HG03460 (cell line): Measurements from ENCODE around the gene RASA2.
"Not testable (repeated sequence)": the region's sequence is repeated elsewhere in the genome, so short reads cannot be mapped to it uniquely, and the experiment has no call there.

Source experiments
- ATAC-seq: cut with Tn5 transposase; IDR thresholded peaks from one replicate; pipeline ENCODE4 v1.9.1; 2021; ENCODE audit not compliant: unreplicated experiment

Gene RASA2

DNA sequence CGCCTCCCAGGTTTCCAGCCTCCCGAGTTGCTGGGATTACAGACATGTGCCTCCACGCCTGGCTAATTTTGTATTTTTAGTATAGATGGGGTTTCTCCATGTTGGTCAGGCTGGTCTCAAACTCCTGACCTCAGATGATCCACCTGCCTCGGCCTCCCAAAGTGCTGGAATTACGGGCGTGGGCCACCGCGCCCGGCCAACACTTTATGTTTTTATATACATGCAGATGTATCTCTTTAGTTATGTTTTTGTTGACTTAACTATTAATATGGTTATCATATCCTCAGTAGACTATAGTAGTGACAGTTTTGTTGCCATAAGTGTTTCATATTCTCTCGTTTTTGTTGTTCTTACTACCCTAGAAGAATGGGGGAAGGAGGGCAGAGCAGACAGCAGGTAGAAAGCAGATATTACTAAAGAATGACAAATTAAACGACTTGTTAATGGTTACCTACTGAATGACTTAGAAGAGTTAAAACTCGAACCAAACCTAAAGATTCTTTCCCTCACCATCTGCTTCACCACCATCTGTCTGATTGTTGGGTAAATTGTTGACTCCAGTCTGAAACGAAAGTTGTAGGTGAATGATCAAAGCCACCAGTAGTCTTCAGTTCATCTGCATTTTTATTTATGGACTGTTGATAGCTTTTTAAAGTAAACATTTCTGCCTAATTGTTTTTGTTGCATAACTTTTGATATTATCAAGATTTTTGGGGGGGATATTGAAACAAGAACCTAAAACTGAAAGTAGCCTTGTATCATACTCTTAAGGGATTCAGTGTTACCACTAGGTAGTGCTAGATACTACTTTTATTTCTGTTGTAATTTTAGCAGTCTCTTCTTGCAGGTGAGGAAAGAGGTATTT lies 89.3 kb downstream of the RASA2 start:
- no peak for ATAC-seq

DNA sequence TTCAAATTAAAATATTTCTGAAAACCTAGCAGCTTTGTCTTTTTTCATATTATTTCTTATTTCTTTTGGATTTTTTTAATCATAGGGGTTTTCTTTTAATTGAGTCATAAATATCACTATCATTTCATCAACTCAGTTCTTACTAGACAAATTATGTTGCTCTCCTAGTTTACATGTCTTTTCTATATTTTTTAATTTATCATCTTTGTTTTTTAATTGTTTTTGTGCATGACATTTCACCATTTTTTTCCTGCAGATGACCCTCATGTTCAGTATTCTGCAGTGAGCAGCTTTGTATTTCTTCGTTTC lies 89.9 kb downstream of the RASA2 start:
- ATAC-seq: no peak

DNA sequence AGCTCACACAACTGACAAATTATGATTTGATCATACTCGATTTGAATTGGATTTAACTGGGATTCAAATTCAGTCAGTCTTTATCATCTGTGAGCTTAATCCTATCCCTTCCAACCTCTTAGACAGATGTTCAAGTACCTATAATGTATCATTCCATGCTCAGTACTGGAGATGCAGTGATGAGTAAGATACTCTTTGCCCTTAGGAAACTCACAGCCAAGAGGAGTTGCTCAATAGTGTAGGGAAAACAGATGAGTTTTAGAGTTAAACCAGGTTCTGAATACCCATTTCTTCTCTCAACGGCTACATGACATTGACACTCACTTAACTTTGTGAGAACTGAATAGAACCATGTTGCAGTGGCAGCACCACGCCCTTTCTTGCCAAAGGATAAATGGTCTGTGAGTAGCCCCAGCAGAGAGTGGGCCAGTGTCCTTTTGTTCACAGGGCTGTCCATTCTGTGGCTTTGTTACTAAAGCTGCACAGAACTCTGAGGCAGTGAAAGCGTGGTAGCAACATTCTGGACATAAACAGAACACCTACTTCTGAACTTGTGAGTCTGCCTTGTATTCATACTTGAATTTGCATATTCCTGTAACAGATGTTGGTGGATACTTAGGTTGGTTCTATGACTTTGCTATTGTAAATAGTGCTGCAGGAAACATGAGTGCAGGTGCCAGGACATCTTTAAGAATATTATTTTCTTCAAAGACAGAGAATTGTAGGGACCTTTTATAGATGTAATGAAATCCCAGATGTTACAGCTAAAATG lies 91.6 kb downstream of the RASA2 start:
- ATAC-seq: no peak

DNA sequence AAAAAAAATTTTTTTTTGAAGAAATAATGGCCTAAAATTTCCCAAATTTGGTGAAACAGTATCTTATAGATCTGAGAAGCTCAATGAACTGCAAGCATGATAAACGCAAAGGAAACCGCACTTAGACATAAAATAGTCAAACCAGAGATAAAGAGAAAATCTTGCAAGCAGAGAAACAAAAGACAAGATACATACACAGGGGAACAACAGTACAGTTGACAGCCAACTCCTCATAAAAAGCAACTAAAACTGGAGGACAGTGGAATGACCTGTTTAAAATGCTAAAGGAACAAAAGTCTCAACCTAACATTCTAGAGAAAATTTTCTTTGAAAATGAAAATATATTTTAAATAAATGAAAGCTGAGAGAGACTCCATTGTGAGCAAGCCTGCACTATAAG lies 107.5 kb downstream of the RASA2 start:
- ATAC-seq: no peak

DNA sequence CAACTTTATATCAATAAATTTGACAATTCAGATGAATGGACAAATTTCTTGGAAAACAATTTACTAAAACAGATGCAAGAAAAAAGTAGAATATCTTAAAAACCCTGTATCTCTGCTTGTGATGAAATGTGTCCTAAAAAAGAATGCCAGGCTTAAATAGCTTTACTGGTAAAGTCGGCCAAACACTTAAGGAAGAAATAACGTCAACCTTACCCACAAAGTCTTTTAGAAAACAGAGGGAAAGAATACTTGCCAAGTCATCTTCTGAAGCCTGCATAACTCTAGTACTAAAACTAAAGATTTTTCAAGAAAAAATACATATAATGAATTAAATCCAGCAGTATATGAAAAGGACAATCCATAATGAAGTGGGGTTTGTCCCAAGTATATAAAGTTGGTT lies 111.1 kb downstream of the RASA2 start:
- no peak for ATAC-seq

DNA sequence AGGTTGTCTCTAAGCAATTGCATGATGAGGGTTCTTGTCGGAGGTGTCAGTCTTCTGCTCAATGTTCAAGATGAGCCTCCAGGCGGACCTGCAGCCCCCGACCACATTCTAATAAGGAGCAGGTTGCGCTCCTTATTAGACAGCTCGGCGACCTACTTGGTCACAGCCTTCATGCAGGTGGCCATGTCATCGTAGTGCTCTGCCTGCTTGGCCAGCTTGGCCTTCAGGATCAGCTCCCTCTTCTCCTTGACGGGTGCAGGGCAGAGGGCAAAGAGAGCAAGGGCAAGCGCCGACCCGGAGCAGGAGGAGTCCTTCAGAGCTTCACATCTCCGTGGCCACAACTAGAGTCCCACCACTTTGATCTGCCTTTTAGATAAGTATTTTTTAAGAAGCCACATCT lies 113.5 kb downstream of the RASA2 start:
- ATAC-seq: no peak

DNA sequence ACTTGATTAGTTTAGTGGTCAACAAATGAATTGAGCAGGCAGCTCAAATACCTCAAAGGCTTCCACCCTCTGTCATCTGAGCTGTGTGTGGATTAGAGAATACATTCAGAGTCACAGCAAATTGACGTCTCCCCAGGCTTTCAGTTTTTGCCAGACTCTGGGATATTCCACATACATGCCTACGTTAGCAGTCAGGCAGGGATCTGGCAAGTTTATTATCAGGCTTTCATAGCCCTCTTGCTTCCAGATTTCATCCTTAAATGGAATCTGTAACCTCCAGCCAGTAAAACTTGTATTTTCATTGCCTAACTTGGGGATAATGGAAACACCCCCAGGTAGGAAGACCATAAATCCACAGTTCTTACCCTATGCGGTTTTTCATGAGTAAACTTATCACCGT lies 115.9 kb downstream of the RASA2 start:
- no peak for ATAC-seq

DNA sequence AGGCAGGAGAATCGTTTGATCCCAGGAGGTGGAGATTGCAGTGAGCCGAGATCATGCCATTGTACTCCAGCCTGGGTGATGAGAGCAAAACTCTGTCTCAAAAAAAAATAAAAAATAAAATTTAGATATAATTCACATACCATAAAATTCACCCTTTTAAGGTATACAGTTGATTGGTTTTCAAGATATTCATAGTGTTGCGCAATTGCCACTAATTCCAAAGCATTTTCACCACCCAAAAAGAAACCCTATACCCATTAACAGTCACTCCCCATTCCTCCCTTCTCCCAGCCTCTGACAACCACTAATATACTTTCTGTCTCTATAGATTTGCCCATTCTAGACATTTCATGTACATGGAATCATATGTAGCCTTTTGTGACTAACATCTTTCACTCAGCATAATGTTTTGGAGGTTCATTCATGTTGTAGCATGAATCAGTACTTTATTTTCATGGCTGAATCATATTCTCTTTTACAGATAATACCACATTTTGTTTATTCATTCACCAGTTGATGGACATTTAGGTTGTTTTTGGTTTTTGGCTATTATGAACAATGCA lies 116.7 kb downstream of the RASA2 start:
- ATAC-seq: no peak

DNA sequence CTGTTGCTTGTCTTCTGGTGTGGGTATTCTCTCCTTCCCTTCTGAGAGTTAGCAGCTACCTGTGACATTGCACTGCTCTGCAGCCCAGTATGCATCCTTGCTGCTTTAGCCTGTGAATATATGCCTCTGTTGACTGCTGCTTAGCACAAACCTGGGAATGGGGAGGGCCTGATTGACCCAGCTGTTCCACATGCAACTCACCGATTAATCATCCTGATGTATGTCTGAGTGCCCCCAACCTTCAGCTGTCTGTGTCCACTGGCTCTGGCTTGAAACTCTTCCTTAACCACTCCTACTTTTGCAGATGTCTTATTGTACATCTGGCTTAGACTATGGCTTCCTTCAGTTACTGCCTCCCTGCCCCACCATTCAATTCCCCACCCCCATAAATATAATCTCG lies 119.1 kb downstream of the RASA2 start:
- ATAC-seq: no peak

DNA sequence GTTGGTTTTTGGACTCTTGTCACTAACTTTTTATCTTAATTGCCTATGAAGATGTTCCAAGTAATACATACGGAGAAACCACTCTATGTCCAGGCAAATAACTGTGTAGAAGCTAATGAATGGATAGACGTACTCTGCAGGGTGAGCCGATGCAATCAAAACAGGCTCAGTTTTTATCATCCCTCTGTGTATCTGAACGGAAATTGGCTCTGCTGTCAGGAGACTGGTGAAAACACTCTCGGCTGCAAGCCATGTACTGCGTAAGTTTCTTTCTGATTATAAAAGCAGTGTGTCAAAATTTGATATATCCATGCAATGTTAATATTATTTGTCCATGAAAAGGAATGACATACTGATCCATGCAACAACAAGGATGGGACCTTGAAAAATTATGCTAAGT lies 121.6 kb downstream of the RASA2 start:
- ATAC-seq: no peak

DNA sequence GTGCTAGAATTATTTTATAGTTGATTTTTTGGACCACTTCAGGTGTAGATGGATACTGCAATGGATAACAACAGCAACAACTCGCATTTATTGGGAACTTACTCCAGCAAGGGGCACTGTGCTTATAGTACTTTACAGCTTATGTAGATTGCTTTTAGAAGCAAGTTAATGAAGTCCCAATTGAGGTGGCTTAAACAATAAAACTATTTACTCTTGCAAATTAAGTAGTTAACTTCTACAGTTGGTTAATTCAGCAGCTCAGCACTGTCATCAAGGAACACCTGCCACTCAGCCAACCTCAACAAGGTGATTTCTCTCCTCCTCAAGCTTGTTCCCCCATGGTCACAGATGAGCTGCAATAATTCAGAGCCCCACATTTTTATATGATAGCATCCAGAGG lies 124.1 kb downstream of the RASA2 start:
- no peak for ATAC-seq

DNA sequence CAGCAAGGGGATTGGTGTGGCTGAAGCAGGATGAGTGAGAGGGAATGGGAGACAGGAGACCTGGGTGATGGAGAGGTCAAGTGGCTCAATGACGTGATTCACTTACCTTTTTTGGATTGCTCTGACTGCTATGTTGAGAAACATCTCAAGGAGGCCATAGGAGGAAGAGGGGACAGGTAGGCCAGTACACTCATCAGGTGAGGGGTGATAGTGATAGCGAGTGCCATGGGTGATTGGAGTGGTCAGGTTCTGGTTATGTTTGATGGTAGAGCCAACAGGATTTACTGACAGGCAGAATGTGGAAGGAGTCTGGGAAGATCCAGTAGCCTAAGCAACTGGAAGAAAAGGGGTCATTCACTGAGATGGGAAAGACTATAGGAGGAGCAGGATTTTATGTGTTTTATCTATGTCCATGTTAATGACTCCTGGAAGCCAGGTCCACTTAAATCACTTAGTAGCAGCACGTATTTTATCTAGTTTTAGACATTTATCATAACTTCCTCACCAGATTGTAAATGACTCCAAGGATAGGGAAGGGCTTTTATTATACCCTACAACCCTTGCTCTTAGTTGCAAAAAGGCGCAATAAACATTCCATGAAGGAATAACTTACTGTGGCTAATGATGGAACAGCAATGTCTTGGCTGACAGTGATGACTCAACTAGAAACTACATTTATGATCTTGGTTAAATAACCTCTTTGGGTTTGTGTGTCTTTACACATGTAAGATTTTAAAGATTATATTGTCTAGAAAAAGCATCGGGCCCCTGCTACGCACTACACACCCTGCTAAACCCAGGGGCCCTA lies 131.5 kb downstream of the RASA2 start:
- no peak for ATAC-seq

DNA sequence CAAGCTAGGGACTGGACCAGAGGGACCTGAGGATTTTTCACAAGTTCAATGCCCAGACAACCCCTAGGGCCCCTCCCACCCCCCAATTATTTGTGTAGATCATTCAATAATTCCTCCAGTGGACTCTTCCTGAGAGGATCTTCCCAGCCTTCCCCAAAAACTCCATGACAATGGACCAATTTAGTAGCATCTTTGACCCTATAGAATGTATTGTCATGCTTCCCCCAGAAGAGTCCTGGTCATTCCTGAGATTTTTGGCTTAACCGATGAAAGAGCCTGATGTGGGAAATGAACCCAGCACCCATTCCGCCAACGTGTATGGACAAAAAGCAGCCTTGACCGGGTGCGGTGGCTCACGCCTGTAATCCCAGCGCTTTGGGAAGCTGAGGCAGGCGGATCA lies 132.1 kb downstream of the RASA2 start:
- no peak for ATAC-seq

DNA sequence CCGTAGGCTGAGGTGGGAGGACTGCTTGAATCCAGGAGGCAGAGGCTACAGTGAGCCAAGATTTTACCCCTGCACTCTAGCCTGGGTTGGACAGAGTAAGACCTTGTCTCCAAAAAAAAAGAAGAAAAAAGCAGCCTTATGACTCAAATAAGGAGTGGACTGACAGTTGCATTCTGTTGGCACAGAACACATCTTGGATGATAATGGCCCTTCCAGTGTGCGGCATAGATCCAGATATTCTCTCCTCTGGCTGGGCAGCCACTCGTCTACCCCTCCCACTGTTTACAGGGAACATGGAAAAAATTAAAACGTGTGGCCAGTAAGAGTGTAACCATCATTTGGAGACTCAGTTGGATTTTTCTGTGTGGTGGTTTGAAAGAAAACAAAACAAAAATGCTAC lies 132.6 kb downstream of the RASA2 start:
- ATAC-seq: no peak

DNA sequence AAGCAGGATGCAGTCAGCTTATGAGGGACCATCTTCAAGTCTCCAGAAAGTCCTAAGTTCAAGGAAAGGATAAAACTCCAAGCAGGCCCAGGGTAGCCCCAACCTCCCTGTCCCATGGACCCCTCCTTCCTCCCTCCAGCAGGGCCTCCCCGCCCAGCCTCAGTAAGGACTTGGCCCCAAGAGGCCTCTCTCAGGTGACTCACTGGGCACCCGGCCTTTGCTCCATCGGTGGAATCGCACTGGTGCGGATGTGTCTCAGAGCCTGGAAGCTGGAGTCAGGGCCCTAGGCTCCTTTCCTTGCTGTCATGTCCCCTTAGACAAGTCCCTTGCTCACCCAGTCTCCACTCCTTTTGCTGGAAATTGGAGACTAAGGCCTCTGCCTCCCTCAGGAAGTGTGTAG lies 136.9 kb downstream of the RASA2 start:
- no peak for ATAC-seq

DNA sequence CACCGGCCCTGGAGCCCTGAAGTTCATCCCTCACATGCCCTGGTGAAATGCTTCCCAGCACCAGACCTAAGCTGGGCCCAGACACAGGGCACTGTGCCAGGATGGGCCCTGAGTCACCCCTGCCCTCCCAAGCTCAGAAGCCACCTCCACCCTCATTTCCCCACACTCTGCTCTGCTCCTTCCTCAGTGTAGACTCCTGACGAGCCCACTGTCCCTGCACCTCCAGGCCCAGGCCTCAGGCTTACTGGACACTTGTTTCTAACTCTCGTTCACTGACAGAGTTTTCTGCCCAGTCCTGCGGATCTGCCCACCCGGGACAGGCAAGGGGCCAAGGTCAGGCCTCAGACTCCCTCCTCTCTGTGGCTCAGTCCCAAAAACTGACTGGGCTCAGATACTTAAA lies 138.7 kb downstream of the RASA2 start:
- ATAC-seq: no peak

DNA sequence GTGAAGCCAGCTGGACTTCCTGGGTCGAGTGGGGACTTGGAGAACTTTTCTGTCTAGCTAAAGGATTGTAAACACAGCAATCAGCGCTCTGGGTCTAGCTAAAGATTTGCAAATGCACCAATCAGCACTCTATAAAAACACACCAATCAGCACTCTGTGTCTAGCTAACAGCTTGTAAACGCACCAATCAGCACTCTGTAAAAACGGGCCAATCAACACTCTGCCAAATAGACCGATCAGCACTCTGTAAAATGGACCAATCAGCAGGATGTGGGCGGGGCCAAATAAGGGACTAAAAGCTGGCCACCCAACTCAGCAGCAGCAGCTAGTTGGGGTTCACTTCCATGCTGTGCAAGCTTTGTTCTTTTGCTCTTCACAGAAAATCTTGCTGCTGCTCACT lies 141.5 kb downstream of the RASA2 start:
- ATAC-seq: not testable (repeated sequence)

DNA sequence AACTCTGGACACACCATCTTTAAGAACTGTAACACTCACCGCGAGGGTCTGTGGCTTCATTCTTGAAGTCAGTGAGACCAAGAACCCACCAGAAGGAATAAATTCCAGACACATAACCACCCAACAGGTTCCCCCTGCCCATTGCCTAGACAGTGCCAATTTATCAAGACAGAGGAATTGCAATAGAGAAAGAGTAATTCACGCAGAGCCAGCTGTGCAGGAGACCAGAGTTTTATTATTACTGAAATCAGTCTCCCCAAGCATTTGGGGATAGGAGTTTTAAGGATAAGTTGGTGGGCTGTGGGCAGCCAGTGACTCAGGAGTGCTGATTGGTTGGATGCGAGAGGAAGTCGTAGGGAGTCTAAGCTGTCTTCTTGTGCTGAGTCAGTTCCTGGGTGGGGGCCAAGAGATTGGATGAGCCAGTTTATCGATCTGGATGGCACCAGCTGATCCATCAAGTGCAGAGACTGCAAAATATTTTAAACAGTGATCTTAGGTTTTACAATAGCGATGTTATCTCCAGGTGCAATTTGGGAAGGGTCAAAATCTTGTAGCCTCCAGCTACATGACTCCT lies 142.1 kb downstream of the RASA2 start:
- not testable (repeated sequence) for ATAC-seq

DNA sequence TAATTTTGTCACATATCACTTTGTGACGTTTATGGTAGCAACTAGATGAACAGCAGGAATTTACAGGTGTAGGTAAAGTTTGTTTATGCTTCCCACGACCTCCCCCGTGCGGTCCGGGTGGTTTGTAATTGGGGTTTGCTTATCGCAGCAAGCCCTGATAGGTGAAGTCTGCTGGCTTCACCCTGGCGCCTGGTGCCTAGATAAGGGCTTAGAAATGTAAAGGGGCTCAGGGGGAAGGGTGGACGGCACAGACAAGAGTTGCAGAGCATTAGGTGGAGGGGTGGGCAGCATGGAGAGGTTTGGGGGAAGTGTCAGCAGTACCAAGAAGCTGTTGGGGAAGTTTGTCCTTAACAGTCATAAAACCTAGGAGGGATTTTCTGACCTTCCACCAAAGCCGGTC lies 143.1 kb downstream of the RASA2 start:
- no peak for ATAC-seq

DNA sequence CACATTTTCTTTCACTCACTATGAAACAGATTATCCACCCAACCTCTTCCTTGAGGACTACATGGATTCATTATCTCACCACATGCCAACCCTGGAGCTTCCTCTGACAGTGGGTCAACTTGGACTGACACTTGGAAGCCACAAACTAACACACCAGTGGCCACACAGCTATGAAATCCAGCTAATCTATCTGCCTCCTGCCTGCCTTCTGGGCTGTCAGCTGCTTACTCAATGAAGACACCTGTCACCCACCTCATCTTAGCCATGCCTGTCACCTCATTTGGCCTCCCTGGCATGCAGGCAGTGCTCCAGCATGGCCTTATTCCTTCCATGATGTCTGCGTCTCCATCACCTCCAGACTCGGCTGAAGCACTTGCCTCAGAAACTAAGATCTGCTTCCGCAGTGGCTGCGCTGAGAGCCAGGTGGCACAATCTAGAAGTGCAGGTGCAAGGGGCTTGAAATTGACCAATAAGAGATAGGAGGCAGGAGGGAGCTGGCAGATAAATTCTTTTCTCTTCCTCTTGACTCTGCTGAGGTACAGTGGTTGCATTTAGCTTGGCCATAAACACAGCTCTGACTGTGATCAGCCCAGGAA lies 146.1 kb downstream of the RASA2 start:
- ATAC-seq: no peak

DNA sequence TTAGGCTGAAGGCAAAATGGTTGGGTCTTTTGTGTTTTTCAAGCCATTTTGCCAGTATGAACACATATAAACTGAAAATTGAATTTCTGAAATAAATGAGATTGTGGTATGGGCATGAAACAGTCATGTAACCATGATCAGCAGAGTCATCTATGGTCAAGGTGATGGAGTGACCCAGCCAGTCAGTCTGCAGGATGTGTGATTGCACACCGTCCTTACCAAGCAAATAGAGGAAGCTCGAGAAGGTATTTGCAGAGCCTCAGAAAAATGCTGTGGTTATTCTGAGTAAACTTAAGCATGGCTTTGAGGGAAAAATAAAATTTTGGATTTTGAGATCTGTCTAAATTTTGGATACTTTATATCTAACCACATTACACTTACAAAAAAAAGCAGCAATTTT lies 155.4 kb downstream of the RASA2 start:
- no peak for ATAC-seq
